Tibial nerve (tissue), 4 donors: ENCODE measurements around the gene RNF145. TPM values are rescaled to one million over a fixed set of nuclear protein-coding genes. Genes with fewer than 3 reads are reported as not detected.

Experiments used
- DNase-seq, 2 donors: peaks; one replicate each; pipeline ENCODE4 v3.0.0-alpha.2; 2019; ENCODE audit warnings: low spot score in 2 of 2
- H3K27ac ChIP-seq, 4 donors: fragments of 200-600 bp; sonication (generic) in 3 of 4; one replicate each; pipeline ENCODE4 v1.5.1; 2017 to 2019; ENCODE audit warnings: mild to moderate bottlenecking in 1 of 4
- H3K27me3 ChIP-seq, 2 donors: fragments of 200-600 bp; sonication (generic) in 1 of 2; one replicate each; pipeline versions ENCODE4 v1.5.1 to v1.6.0; 2017 to 2019
- H3K36me3 ChIP-seq, 3 donors: fragments of 200-600 bp; sonication (generic); one replicate each; pipeline ENCODE4 v1.5.1; 2018 to 2019
- H3K4me1 ChIP-seq, 4 donors: fragments of 200-600 bp; sonication (generic) in 3 of 4; one replicate each; pipeline ENCODE4 v1.5.1; 2017 to 2019
- H3K4me3 ChIP-seq, 4 donors: fragments of 200-600 bp; sonication (generic) in 3 of 4; one replicate each; pipeline ENCODE4 v1.5.1; 2017 to 2019; ENCODE audit warnings: mild to moderate bottlenecking in 1 of 4, moderate library complexity in 1 of 4
- H3K9me3 ChIP-seq, 4 donors: fragments of 200-600 bp; sonication (generic) in 3 of 4; one replicate each; pipeline ENCODE4 v1.5.1; 2017 to 2019
- EP300 ChIP-seq, 2 donors: sonication (generic); formaldehyde crosslinking; IDR thresholded peaks; one replicate each; pipeline ENCODE4 v1.6.1; 2017; ENCODE audit warnings: antibody characterized with exemption in 2 of 2, mild to moderate bottlenecking in 1 of 2
- POLR2A ChIP-seq, 2 donors: fragments of 450-650 bp; IDR thresholded peaks; one replicate each; pipeline ENCODE4 v1.6.1; 2017; ENCODE audit warnings: antibody characterized with exemption in 2 of 2, mild to moderate bottlenecking in 2 of 2, moderate library complexity in 2 of 2
- WGBS, 2 donors: methylation state at CpG; one replicate each; pipeline ENCODE4 v1.1.5; 2018; 5-methylcytosine and 5-hydroxymethylcytosine counted together
- total RNA-seq, 4 donors: library from RNA; depleted of rRNA; stranded (reverse); fragments of >200 nt; gene quantifications; one replicate each; pipeline ENCODE4 v1.1.0, GENCODE V29; 2016
- TF ChIP-seq, protein P1 (sequence below), 5 experiments: fragments of 200-600 bp in 3 of 5; fragments of 450-650 bp in 2 of 5; sonication (generic) in 3 of 5; IDR thresholded peaks; one replicate each; pipeline ENCODE4 v1.5.1; 2016 to 2019; ENCODE audit warnings: antibody characterized with exemption in 5 of 5, mild to moderate bottlenecking in 3 of 5, moderate library complexity in 2 of 5

RNF145 gene
- total RNA-seq, 4 donors from 2014 or later = 40.2 to 65.1 (median 50.4) TPM

DNA sequence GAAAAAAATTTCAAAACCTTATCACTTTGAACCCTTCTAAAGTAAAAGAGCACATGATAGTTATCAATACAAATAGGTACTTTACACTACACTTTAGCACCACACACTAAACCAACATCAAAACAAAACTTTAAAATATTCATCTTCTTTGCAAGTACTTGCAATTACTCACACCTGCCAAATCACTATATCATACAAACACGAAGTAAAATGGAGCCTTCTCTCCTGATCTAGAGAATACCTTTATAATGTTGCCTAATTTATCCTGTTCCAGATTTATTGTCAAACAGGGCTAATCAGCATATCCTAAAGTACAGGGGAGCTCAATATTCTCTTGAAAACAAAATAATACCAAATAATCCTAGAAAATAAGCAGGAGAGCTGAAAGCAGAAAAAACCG, 3.0 kb downstream of the RNF145 start:
- 38 to 45% methylated on average over 2 of the region's 2 CpGs for whole genome bisulfite sequencing, 2 donors
- no peaks in the 10 kb centered on the region for H3K9me3 ChIP-seq
- peak overlapping the region in 1 of 4 donors; percentile 97 for H3K4me3 ChIP-seq
- DNase-seq = no peak
- H3K36me3 ChIP-seq = peaks cover 0 to under 1% (median 0%) of the 10 kb centered on the region in 3 donors
- no peak for TF ChIP-seq POLR2A (IDR thresholded peaks at IDR 0.05)
- TF ChIP-seq, protein P1, sequence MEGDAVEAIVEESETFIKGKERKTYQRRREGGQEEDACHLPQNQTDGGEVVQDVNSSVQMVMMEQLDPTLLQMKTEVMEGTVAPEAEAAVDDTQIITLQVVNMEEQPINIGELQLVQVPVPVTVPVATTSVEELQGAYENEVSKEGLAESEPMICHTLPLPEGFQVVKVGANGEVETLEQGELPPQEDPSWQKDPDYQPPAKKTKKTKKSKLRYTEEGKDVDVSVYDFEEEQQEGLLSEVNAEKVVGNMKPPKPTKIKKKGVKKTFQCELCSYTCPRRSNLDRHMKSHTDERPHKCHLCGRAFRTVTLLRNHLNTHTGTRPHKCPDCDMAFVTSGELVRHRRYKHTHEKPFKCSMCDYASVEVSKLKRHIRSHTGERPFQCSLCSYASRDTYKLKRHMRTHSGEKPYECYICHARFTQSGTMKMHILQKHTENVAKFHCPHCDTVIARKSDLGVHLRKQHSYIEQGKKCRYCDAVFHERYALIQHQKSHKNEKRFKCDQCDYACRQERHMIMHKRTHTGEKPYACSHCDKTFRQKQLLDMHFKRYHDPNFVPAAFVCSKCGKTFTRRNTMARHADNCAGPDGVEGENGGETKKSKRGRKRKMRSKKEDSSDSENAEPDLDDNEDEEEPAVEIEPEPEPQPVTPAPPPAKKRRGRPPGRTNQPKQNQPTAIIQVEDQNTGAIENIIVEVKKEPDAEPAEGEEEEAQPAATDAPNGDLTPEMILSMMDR (IDR thresholded peaks at IDR 0.05) = no peak
- TF ChIP-seq EP300 (IDR thresholded peaks at IDR 0.05) = no peak
- H3K27me3 ChIP-seq = no peaks in the 10 kb centered on the region
- H3K4me1 ChIP-seq = peaks cover 0 to 65% (median 36%) of the 10 kb centered on the region in 4 donors
- H3K27ac ChIP-seq = peak overlapping the region; percentile 68 to 96 (median 90)

DNA sequence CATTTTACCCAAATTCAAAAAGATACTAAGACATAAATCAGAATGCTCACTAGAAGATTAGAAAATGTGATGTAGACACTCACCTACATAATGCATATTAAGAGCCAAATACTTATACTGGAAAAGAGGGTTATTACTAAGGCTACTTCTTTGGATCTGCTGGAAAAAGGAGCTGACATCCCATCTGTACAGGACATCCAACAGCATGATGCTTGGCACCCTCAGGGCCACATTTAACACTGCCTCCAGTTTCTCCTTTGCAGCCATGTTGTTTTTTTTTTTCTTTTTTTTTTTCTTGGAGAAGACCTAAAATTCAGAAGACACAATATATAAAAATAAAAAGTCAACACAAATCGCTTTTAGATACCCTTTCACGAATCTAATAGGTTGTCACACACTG, 6.0 kb downstream of the RNF145 start:
- 69 to 72% methylated on average over 2 of the region's 2 CpGs for WGBS, 2 donors
- Histone ChIP-seq H3K36me3 (peaks cover 0 to 3% (median 0%) of the 10 kb centered on the region in 3 donors), H3K4me3 (no peak overlapping the region), H3K9me3 (no peaks in the 10 kb centered on the region), H3K27me3 (no peaks in the 10 kb centered on the region), H3K27ac (no peak overlapping the region), H3K4me1 (peaks cover 0 to 69% (median 37%) of the 10 kb centered on the region in 4 donors)
- DNase-seq = no peak
- TF ChIP-seq, protein P1 (IDR thresholded peaks at IDR 0.05) = no peak
- no peak for TF ChIP-seq EP300 (IDR thresholded peaks at IDR 0.05)
- no peak for TF ChIP-seq POLR2A (IDR thresholded peaks at IDR 0.05)

DNA sequence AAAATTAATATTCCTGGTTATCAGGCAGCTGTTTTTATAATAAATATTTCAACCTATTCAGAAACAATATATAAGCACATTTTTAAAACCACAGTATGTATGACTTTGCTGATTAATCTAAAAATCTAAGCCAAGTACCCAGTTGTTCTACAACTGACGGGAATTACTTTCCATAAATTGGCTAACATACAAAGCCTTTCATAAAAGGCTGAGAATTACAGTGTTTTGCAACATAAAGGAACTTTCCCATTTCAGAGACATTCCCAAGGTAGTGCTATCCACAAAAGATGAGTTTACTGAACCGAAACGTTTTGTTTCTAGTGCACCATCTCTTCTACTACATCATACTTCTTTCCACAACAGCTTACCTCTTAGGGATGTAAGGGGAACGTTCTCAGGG, 7.2 kb downstream of the RNF145 start:
- DNase-seq = no peak
- TF ChIP-seq, protein P1 (IDR thresholded peaks at IDR 0.05) = no peak
- no peak for TF ChIP-seq EP300 (IDR thresholded peaks at IDR 0.05)
- no peak overlapping the region for H3K27ac ChIP-seq
- peaks cover 0 to 3% (median 0%) of the 10 kb centered on the region in 3 donors for H3K36me3 ChIP-seq
- H3K4me1 ChIP-seq = peaks cover 0 to 67% (median 35%) of the 10 kb centered on the region in 4 donors
- no peaks in the 10 kb centered on the region for H3K9me3 ChIP-seq
- no peak overlapping the region for H3K4me3 ChIP-seq
- 56 to 63% methylated on average over 4 of the region's 4 CpGs for WGBS, 2 donors
- H3K27me3 ChIP-seq = no peaks in the 10 kb centered on the region

DNA sequence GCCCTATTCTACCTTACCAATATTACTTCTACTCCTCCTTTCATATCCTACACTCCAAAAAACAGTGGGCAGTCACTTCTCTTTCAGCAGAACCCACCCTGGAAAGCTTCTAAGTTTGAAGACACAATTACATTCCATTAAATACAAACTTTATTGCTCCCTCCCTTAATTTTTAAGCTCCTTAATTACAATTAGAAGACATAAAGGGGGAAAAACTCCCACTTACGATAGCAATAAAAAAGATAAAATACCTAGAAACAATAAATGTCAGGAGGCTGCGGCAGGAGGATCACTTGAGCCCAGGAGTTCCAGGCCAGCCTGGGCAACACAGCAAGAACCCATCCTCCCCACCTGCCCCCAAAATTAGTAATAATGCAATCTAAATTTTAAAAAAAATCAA, 9.6 kb downstream of the RNF145 start:
- H3K27me3 ChIP-seq = no peaks in the 10 kb centered on the region
- H3K9me3 ChIP-seq = no peaks in the 10 kb centered on the region
- H3K27ac ChIP-seq = no peak overlapping the region
- TF ChIP-seq, protein P1 (IDR thresholded peaks at IDR 0.05) = no peak
- TF ChIP-seq EP300 (IDR thresholded peaks at IDR 0.05) = no peak
- no peak for TF ChIP-seq POLR2A (IDR thresholded peaks at IDR 0.05)
- no peak overlapping the region for H3K4me3 ChIP-seq
- DNase-seq = no peak
- WGBS, 2 donors = 94 to 97% methylated on average over 2 of the region's 2 CpGs
- peaks cover 0 to 43% (median 15%) of the 10 kb centered on the region in 4 donors for H3K4me1 ChIP-seq
- H3K36me3 ChIP-seq = peaks cover 0 to 7% (median 0%) of the 10 kb centered on the region in 3 donors

DNA sequence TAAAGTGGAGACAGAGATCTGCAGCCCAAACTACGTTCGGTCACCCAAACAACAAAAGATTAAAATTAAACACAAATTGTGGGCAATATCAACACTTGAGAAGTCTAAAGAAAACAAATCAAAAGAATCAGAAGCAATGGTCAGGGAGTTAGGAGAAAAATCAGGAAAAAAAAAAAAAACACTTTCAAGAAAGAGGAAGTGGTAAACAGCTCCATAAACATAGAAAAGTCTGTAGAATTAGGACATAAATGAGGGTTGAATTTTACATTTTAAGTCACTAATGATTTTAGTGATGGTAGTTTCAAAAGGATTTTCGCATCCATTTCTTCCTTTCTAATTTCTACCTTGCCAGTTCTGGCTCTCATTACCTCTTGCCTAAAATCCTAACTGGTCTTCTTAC, 10.1 kb downstream of the RNF145 start:
- H3K9me3 ChIP-seq = no peaks in the 10 kb centered on the region

More for the DNA sequence above, 10.1 kb downstream of the RNF145 start:
- no peak overlapping the region for H3K4me3 ChIP-seq
- peaks cover 0 to 38% (median 11%) of the 10 kb centered on the region in 4 donors for H3K4me1 ChIP-seq
- H3K27ac ChIP-seq = no peak overlapping the region
- peaks cover 0 to 11% (median 0%) of the 10 kb centered on the region in 3 donors for H3K36me3 ChIP-seq
- DNase-seq = no peak
- H3K27me3 ChIP-seq = no peaks in the 10 kb centered on the region
- TF ChIP-seq POLR2A (IDR thresholded peaks at IDR 0.05) = no peak
- TF ChIP-seq, protein P1 (IDR thresholded peaks at IDR 0.05) = no peak
- TF ChIP-seq EP300 (IDR thresholded peaks at IDR 0.05) = no peak
- 92 to 94% methylated on average over 3 of the region's 3 CpGs for WGBS, 2 donors
